HFF-Myc (cell line): ENCODE data around the gene PECR.

Experiments used
- DNase-seq: peaks from one replicate; pipeline ENCODE4 v3.0.0-alpha.2; 2011; ENCODE audit warnings: low read depth; ENCODE audit errors: extremely low read depth
- H3K4me3 ChIP-seq: replicated peaks from 2 replicates; pipeline ENCODE4 v1.5.1; 2011; ENCODE audit warnings: low read depth, mild to moderate bottlenecking, control low read depth, low read length
- TF ChIP-seq, protein P1 (sequence below): IDR thresholded peaks from 2 replicates; pipeline ENCODE4 v1.5.1; 2012; ENCODE audit warnings: mild to moderate bottlenecking, low read depth, low read length, control low read depth; ENCODE audit errors: missing control alignments

PECR gene

DNA sequence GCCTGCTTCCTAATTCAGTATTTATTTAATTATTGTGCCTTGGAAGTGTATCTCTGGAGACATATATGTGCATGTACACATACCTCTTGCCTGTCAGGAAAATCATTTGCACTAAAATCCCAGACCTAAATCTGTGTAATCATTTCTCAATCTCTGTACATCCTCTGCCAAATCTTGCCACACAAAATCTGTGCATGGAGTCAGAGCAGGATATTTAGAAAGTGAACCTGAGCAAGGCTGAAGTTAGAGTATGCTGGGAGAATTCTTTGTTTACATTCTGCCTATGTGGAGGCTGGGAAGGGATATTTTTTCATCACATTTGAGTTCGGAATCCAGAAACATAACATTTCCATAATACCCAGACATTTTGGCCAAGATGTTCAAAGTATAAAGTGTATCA is 36.9 kb upstream of the PECR start:
- TF ChIP-seq, protein P1, sequence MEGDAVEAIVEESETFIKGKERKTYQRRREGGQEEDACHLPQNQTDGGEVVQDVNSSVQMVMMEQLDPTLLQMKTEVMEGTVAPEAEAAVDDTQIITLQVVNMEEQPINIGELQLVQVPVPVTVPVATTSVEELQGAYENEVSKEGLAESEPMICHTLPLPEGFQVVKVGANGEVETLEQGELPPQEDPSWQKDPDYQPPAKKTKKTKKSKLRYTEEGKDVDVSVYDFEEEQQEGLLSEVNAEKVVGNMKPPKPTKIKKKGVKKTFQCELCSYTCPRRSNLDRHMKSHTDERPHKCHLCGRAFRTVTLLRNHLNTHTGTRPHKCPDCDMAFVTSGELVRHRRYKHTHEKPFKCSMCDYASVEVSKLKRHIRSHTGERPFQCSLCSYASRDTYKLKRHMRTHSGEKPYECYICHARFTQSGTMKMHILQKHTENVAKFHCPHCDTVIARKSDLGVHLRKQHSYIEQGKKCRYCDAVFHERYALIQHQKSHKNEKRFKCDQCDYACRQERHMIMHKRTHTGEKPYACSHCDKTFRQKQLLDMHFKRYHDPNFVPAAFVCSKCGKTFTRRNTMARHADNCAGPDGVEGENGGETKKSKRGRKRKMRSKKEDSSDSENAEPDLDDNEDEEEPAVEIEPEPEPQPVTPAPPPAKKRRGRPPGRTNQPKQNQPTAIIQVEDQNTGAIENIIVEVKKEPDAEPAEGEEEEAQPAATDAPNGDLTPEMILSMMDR, result no peak

DNA sequence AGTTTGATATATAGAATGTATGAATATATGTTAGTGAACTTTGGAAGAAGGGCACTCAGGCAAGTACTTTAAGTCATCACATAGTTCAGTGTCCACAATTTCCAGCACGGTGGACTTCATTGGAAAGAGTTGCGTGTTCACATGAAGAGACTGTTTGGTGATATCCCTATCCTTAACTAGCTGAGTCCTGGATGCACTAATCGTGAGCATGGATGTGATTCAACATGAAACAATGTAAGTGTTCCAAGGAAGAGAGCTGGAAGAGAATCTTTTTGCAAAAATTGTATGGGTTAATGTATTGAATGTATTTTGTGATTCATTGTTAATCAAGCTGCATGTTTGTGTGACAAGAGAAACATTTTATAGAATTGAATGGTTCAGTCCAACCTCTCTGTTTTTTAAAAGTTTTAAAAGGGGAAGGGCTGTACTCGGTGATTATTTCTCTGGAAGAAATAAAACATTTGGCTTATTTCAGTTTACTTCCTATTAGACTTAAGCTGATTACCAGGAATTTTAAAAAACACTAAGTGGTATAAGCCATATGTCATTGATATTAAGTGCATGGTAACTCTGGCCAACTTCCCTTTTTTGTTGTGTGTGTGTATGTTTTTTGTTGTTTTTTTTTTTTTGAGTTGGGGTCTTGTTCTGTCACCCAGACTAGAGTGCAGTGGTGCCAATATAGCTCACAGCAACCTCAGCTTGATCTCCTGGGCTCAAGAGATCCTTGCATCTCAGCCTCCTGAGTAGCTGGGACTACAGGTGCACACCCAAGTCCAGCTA is 36.1 kb upstream of the PECR start:
- TF ChIP-seq, protein P1, result no peak
- H3K4me3 ChIP-seq, result no peak overlapping the region
- no peak for DNase-seq

More for the DNA sequence above, 36.9 kb upstream of the PECR start:
- no peak overlapping the region for H3K4me3 ChIP-seq
- DNase-seq, result no peak

DNA sequence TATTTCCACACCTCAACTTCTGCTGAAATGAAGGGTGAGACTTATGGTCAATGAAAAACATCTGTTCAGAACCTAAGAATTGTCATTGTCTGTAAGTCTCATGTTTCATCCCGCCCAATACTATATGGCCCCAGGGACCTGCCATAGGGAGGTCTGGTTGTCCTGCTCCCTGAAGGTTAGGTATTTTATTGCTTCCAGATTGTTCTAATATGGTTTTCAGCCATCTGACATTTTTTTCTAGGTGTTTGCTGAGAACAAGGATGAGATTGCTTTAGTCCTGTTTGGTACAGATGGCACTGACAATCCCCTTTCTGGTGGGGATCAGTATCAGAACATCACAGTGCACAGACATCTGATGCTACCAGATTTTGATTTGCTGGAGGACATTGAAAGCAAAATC is 34.8 kb upstream of the PECR start:
- TF ChIP-seq, protein P1, result no peak
- H3K4me3 ChIP-seq, result no peak overlapping the region
- DNase-seq, result no peak

DNA sequence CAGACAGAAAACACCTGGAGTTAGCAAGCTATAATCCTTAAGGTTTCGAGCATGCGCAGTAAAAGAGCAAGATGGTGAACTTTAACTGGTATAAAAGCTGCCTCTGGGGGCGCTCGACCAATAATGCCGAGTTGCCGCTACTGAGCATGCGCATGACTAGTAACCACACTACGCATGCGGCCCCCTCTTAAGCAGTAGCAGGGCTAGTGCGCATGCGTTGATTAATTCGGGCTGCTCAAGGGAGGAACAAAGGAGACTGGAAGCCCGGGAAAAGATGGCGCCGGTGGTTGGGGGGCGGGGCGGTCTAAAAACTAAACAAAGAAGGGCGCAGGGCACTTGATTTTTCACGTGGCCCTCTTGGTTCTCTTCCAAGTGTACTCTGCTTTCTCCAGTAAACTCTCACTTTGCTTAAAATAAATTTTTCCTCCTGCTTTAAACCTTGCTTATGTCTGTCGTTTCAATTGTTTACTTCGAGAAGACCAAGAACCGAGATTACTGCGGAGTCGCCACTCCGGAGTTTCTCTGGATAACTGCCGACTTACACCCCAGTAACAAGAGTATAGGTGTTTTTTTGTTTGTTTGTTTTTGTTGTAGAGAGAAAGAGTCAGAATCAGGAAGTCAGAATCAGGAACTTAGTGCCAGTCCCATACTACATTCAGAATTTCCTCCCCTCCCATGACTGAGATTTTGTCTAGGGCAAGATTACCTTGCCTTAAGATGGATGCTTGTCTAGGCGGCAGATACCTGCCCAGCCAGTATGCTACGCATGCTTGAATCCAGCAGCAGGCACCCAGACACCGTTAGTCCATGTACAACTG is 33.3 kb upstream of the PECR start:
- peak; percentile 99 for DNase-seq
- H3K4me3 ChIP-seq, result peak overlapping the region; percentile 50
- TF ChIP-seq, protein P1, result peak; percentile 84

DNA sequence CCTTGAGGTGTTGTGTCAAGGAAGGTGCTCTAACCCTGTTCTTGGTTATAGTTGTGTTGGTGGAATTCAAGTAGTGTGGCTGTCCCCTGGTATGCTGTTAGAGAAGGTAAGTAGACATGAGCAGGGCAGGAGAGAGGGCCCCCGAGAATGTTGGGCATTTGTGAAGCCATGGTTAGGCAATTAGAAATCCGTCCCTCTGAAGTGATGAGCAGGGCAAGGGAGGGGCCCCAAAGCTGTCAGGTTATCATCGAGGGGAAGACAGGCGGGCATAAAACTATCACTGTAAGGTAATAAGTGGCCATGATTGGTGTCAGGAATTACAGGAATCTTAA is 32.7 kb upstream of the PECR start:
- TF ChIP-seq, protein P1, result no peak
- DNase-seq, result no peak
- H3K4me3 ChIP-seq, result no peak overlapping the region

DNA sequence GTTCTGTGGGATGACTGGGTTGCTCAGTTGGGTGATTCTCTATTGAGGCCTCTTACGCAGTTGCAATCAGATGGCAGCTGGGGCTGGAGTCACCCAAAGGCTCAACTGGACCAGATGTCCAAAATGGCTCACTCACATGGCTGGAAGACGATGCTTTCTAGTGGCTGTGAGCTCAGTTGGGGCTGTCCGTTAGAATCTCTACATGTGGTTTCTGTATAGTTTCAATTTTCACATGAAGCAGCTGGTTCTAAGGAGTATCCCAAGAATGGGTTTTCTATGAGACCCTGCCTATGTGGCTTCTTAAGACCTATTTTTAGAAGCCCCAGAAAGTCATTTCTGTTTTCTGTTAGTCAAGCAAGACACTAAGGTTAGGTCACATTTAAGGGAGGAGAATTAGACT is 32.0 kb upstream of the PECR start:
- DNase-seq, result no peak
- H3K4me3 ChIP-seq, result no peak overlapping the region
- TF ChIP-seq, protein P1, result no peak
